Stimulated activated CD8-positive, alpha-beta memory T cell treated with anti-CD3 and anti-CD28 coated beads, Interleukin-7, amount 100 ng/mL, for 1 hour (primary cell): Measurements from ENCODE around the gene DQX1.

ENCODE experiments used
- DNase-seq, 2 donors: peaks; one replicate each; pipeline ENCODE4 v3.0.0-alpha.2; 2020; ENCODE audit warnings: low read depth in 2 of 2

DQX1 gene

GRCh38 chr2:74511104-74511989 is 14.7 kb downstream of the DQX1 start:
- DNase-seq = no peak

GRCh38 chr2:74510272-74510671 is 15.8 kb downstream of the DQX1 start:
- DNase-seq = no peak

- no peak for DNase-seq
Observed at GRCh38 chr2:74507926-74508520, 18.0 kb downstream of the DQX1 start.

- peak; percentile 96 to 99 for DNase-seq
Observed at GRCh38 chr2:74507145-74507925, 18.7 kb downstream of the DQX1 start, which contains the start of gene PCGF1. PCGF1 (minus strand) TSS chr2:74507695; CDS start chr2:74507668, 27 bp downstream.

- DNase-seq = no peak
Observed at GRCh38 chr2:74505448-74506246, 20.4 kb downstream of the DQX1 start.

- no peak for DNase-seq
Observed at GRCh38 chr2:74504591-74504990, 21.4 kb downstream of the DQX1 start.

- no peak for DNase-seq
Observed at GRCh38 chr2:74503506-74504475, 22.2 kb downstream of the DQX1 start.

GRCh38 chr2:74502720-74503505 is 23.1 kb downstream of the DQX1 start:
- peak in 1 of 2 donors; percentile 22 for DNase-seq

GRCh38 chr2:74502147-74502719 is 23.8 kb downstream of the DQX1 start:
- DNase-seq = no peak

- no peak for DNase-seq
Observed at GRCh38 chr2:74501335-74502071, 24.5 kb downstream of the DQX1 start.

GRCh38 chr2:74500578-74500946 is 25.5 kb downstream of the DQX1 start:
- no peak for DNase-seq

- DNase-seq = no peak
Observed at GRCh38 chr2:74499940-74500577, 26.0 kb downstream of the DQX1 start.

- DNase-seq = no peak
Observed at GRCh38 chr2:74499267-74499939, 26.6 kb downstream of the DQX1 start, which contains the start of gene LBX2. LBX2 (minus strand) TSS chr2:74499603; CDS start chr2:74499537, 66 bp downstream.

- DNase-seq = no peak
Observed at GRCh38 chr2:74498500-74499266, 27.3 kb downstream of the DQX1 start.

GRCh38 chr2:74497777-74498499 is 28.1 kb downstream of the DQX1 start:
- DNase-seq = no peak
